ENCODE measurements around the gene GSTA3.

GSTA3 gene

GRCh38 chr6:52942221-52942620 is 32.7 kb upstream of the GSTA3 start:
- no peak for DNase-seq
- peak overlapping the region; percentile 85 for H3K27ac Mint-ChIP-seq
- H3K4me1 Mint-ChIP-seq = peaks cover 37% of the 10 kb centered on the region
- no peak overlapping the region for H3K4me3 Mint-ChIP-seq
- peaks cover 15% of the 10 kb centered on the region for H3K27me3 Mint-ChIP-seq (ENCODE audit: low read depth, poor library complexity)
- TF ChIP-seq CTCF (IDR thresholded peaks at IDR 0.05) = no peak
- no peaks in the 10 kb centered on the region for H3K9me3 Mint-ChIP-seq
- no peaks in the 10 kb centered on the region for H3K36me3 Mint-ChIP-seq (ENCODE audit: low read depth)

GRCh38 chr6:52937908-52938307 is 28.4 kb upstream of the GSTA3 start:
- Mint-ChIP-seq H3K27ac (no peak overlapping the region), H3K4me1 (peaks cover 12% of the 10 kb centered on the region), H3K27me3 (ENCODE audit: low read depth, poor library complexity) (peaks cover 17% of the 10 kb centered on the region), H3K36me3 (ENCODE audit: low read depth) (no peaks in the 10 kb centered on the region), H3K4me3 (no peak overlapping the region), H3K9me3 (no peaks in the 10 kb centered on the region)
- TF ChIP-seq CTCF (IDR thresholded peaks at IDR 0.05) = no peak
- DNase-seq = no peak

GRCh38 chr6:52933778-52934177 is 24.3 kb upstream of the GSTA3 start:
- Mint-ChIP-seq H3K9me3 (peaks cover 13% of the 10 kb centered on the region), H3K27me3 (ENCODE audit: low read depth, poor library complexity) (peaks cover 12% of the 10 kb centered on the region), H3K36me3 (ENCODE audit: low read depth) (peaks cover 8% of the 10 kb centered on the region), H3K4me1 (peaks cover 5% of the 10 kb centered on the region), H3K4me3 (no peak overlapping the region), H3K27ac (no peak overlapping the region)
- no peak for DNase-seq
- TF ChIP-seq CTCF (IDR thresholded peaks at IDR 0.05) = no peak

GRCh38 chr6:52931351-52931750 is 21.9 kb upstream of the GSTA3 start:
- Mint-ChIP-seq H3K9me3 (peaks cover 23% of the 10 kb centered on the region), H3K4me1 (peaks cover 10% of the 10 kb centered on the region), H3K27ac (no peak overlapping the region), H3K36me3 (ENCODE audit: low read depth) (peaks cover 8% of the 10 kb centered on the region), H3K4me3 (no peak overlapping the region), H3K27me3 (ENCODE audit: low read depth, poor library complexity) (peaks cover 2% of the 10 kb centered on the region)
- TF ChIP-seq CTCF (IDR thresholded peaks at IDR 0.05) = no peak
- no peak for DNase-seq

- Mint-ChIP-seq H3K4me3 (no peak overlapping the region), H3K9me3 (peaks cover 23% of the 10 kb centered on the region), H3K36me3 (ENCODE audit: low read depth) (peaks cover 8% of the 10 kb centered on the region), H3K4me1 (peaks cover 21% of the 10 kb centered on the region), H3K27ac (peak overlapping the region; percentile 5), H3K27me3 (ENCODE audit: low read depth, poor library complexity) (no peaks in the 10 kb centered on the region)
- DNase-seq = no peak
- no peak for TF ChIP-seq CTCF (IDR thresholded peaks at IDR 0.05)
Measured at GRCh38 chr6:52929321-52930164, 20.0 kb upstream of the GSTA3 start.

GRCh38 chr6:52927451-52927850 is 18.0 kb upstream of the GSTA3 start:
- H3K36me3 Mint-ChIP-seq (ENCODE audit: low read depth) = peaks cover 8% of the 10 kb centered on the region
- peaks cover 23% of the 10 kb centered on the region for H3K9me3 Mint-ChIP-seq
- no peak for TF ChIP-seq CTCF (IDR thresholded peaks at IDR 0.05)
- H3K4me3 Mint-ChIP-seq = no peak overlapping the region
- H3K27me3 Mint-ChIP-seq (ENCODE audit: low read depth, poor library complexity) = no peaks in the 10 kb centered on the region
- peaks cover 34% of the 10 kb centered on the region for H3K4me1 Mint-ChIP-seq
- DNase-seq = no peak
- peak overlapping the region; percentile 67 for H3K27ac Mint-ChIP-seq

Measured in nephron progenitor cell (in vitro differentiated cells).